NCI-H345 treated with DMSO at 0.1 percent for 48 hours (cell line): ENCODE measurements around the gene ALOX15.
"Not testable (repeated sequence)": the region's sequence is repeated elsewhere in the genome, so short reads cannot be mapped to it uniquely, and the experiment has no call there.

Source experiments
- DNase-seq: peaks from one replicate; lab custom pipeline; 2025; ENCODE audit not compliant: unreplicated experiment; lab: John Stamatoyannopoulos, UW

The ALOX15 gene, protein sequence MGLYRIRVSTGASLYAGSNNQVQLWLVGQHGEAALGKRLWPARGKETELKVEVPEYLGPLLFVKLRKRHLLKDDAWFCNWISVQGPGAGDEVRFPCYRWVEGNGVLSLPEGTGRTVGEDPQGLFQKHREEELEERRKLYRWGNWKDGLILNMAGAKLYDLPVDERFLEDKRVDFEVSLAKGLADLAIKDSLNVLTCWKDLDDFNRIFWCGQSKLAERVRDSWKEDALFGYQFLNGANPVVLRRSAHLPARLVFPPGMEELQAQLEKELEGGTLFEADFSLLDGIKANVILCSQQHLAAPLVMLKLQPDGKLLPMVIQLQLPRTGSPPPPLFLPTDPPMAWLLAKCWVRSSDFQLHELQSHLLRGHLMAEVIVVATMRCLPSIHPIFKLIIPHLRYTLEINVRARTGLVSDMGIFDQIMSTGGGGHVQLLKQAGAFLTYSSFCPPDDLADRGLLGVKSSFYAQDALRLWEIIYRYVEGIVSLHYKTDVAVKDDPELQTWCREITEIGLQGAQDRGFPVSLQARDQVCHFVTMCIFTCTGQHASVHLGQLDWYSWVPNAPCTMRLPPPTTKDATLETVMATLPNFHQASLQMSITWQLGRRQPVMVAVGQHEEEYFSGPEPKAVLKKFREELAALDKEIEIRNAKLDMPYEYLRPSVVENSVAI

DNA sequence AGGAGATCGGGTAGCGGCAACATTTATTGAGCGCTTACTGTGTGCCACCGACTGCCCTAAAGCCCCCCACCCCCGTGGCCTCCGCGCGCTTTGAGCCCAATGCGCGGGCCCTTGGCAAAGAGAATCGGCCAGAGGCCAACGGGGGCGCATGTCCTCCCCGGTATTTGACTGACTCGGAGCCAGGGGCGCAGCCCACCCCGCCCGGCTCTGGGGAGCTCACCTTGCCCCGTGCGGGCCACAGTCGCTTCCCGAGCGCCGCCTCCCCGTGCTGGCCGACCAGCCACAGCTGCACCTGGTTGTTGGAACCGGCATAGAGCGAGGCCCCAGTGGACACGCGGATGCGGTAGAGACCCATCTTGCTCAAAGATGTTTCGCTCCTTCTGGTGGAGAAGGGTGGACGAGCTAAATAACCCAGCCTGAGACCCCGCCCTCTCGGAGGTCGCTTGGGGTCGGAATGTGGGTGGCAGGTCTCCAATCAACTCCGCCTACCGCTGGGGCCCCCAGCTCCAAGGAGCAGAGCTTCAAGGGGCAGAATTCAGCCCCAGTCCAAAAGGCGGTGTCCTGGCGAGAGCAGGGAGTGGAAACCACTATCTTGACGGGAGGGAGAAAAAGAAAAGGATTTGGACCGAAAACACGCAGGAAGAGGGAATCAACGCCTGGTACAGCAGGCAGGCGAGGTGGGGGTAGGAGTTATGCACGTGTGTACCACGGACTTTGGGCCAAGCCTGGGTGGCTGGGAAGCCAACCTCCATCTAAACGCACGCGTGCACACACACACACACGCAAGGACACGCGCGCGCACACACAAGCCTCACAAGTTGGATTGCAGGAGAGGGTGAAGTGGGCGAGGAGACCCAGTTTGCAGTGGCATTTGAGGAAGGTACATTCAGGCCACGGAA is at the start of gene ALOX15:
TSS of gene ALOX15 (minus strand) at position 382 of the 899 bp plus-strand sequence. CDS start at position 355, 27 bp downstream.
- DNase-seq: no peak

DNA sequence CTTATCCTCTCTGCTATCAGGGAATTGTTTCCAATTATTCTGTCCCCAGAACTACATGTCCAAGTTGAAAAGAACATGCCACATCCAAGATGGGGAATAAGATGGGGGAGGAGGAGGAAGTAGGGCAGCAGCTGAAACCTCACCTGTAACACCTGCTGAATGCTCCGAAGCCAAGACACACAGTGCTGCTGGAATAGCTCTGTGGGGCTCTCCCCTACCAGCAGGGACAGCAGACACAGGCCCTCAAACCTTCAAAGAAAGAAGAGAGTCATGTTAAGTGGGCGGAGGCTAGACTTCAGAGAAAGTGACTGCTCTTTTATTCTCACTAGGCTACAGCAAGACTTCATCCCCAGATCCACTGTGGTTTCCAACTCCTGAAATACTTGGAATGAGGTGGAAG is 49.3 kb upstream of the ALOX15 start:
- no peak for DNase-seq

- not testable (repeated sequence) for DNase-seq
Measured at GRCh38 chr17:4689872-4690271, 48.4 kb upstream of the ALOX15 start.

DNA sequence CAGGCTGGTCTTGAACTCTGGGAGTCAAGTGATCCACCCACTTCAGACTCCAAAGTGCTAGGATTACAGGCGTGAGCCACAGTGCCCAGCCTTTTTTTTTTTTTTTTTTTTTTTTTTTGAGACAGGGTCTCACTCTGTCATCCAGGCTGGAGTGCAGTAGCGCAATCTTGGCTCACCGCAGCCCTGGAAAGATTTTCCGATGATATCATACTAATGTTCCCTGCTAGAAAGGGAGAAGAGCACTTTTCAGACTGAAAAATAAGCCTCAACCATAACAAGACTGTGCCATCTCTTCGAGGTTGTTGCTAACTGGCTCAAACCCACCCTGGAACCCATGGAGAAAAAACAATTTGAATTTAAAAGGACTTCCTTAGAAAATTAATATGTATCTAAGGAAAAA is 42.3 kb upstream of the ALOX15 start:
- DNase-seq: not testable (repeated sequence)

GRCh38 chr17:4679658-4680057 is 38.2 kb upstream of the ALOX15 start:
- no peak for DNase-seq

- no peak for DNase-seq
Measured at GRCh38 chr17:4678448-4679026, 37.1 kb upstream of the ALOX15 start.

DNA sequence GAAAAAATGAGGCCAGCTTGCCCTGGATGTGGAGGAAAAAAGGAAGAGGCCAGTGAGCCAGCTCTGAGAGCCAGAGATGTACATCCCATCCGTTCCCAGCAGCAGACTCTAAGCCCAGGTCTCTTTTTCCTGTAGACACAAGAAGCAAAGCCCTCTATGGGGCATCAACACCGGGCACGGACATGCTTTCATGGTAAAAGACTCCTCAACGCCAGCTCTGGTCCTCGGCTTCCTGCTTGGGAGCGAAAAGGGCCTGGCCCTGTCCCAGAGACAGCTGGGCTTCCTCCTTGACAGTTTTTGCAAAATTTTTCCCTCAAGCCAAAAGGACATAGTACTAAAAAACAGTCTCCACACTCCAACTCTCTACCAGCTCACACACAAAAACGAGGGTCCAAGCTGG is 35.3 kb upstream of the ALOX15 start:
- DNase-seq: no peak

DNA sequence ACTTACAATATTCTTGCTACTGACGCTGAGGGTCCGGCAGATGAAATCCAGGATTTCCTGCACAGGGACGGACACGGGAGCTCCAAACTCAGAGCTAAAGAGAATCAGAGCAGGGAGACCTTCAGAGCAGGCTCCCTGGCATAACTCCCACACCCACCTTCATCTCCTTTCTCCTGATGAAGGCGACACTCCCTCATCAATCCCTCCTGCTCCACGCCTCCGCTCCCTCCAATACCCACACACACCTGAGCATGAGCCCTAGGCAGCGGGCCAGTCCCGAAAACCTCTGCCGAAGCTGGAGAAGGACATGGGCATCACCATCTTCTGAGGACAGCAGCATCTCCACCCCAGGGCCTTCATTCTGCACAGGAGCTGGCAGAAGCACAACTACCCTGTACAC is 34.3 kb upstream of the ALOX15 start:
- no peak for DNase-seq

- DNase-seq: no peak
Measured at GRCh38 chr17:4674685-4674998, 33.2 kb upstream of the ALOX15 start.

DNA sequence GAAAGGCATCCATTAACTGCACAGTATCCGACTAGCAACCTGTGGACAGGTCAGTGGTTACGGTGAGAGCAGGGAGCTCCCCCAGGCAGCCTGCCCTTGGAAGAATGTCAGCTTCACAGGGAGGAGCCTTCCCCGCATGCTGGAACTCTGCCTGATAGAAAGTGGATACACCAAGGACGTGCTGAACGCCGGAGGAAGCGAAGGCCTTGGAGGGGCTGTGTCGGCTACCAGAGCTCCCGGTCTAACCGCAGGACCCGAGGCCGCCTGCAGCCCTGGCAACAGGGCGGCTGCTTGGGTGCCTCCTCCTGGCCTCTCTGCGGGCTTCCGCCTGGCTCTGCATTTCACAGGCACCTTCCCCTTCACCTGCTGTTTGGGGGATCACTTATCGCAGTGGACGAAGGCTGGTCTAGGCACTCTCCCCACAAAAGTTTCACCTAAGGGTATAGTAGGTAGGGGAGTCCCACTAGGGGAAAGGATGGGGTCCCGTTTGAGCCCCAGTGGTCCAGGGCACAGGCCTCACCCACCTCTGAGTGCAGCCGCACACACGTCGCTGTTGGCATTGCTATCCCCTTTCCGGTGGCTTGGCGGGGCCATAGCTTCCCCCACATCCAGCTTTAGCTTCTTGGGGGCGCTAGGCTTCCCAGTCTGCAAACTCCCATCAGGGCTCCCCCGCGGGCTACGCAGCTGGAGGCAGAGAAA is 32.7 kb upstream of the ALOX15 start:
- DNase-seq: no peak

- DNase-seq: no peak
Measured at GRCh38 chr17:4673169-4673568, 31.7 kb upstream of the ALOX15 start.

GRCh38 chr17:4672751-4673150 is 31.3 kb upstream of the ALOX15 start:
- no peak for DNase-seq

- no peak for DNase-seq
Measured at GRCh38 chr17:4672055-4672630, 30.7 kb upstream of the ALOX15 start.

GRCh38 chr17:4667166-4667565 is 25.7 kb upstream of the ALOX15 start:
- no peak for DNase-seq

GRCh38 chr17:4666296-4666695 is 24.8 kb upstream of the ALOX15 start:
- no peak for DNase-seq

DNA sequence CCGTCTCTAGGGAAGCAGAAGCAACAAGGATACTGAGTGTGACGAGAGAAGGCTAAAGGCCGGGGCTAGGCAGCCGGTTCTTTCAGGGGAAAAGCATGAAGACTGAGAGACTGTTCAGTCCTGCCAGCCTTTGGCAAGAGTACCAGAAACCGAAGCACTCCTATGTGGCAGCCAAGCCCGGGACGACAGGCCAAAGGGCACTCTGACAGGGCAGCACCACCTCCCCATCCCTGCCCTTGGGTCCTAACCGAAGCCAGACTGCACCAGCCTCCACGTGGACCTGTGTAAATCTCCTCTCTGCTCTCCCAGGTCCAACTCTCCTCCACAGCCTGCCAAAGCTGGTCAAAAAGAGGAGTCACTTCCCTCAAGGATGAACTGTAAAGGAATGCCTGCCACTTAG is 23.5 kb upstream of the ALOX15 start:
- no peak for DNase-seq

- DNase-seq: no peak
Measured at GRCh38 chr17:4664230-4664629, 22.8 kb upstream of the ALOX15 start.

GRCh38 chr17:4663711-4664110 is 22.2 kb upstream of the ALOX15 start:
- DNase-seq: no peak

- no peak for DNase-seq
Measured at GRCh38 chr17:4658478-4659305, 17.2 kb upstream of the ALOX15 start.
